B cell (primary cell): ENCODE measurements around the gene DUS2. TPM values are rescaled to one million over a fixed set of nuclear protein-coding genes. Genes with fewer than 3 reads are reported as not detected.

Experiments
- ATAC-seq: fragments of 200-7000 bp; cut with Tn5 transposase; one replicate; pipeline ENCODE4 v1.10.0; 2021; ENCODE audit warnings: low read depth, mild to moderate bottlenecking, moderate number of reproducible peaks, moderate library complexity
- CTCF ChIA-PET: fragments of 350-600 bp; sonication (Branson Sonifier 250); formaldehyde crosslinking; loops from one replicate; lab custom pipeline; 2021; ENCODE audit warnings: antibody characterized with exemption, inconsistent platforms; lab: Charles Lee
- POLR2A ChIA-PET: fragments of 350-600 bp; sonication (Branson Sonifier 250); formaldehyde crosslinking; loops from one replicate; lab custom pipeline; 2021; ENCODE audit warnings: antibody characterized with exemption; lab: Charles Lee
- DNase-seq: peaks from one replicate; pipeline ENCODE4 v3.0.0; 2013
- H2AFZ ChIP-seq: 2 replicates; pipeline ENCODE4 v1.6.1; 2012; ENCODE audit warnings: mild to moderate bottlenecking, low read depth, low read length; ENCODE audit not compliant: insufficient read depth, poor library complexity, severe bottlenecking
- H3K27ac ChIP-seq, 2 donors: 1 replicate in 1 of 2; 2 replicates in 1 of 2; pipeline ENCODE4 v1.5.1; 2012 to 2013; ENCODE audit warnings: low read length in 2 of 2, mild to moderate bottlenecking in 2 of 2, moderate library complexity in 1 of 2
- H3K27me3 ChIP-seq, 4 experiments: fragments of 200-600 bp in 1 of 4; sonication (generic) in 1 of 4; replicated peaks in 1 of 4; 1 replicate in 2 of 4; 2 replicates in 2 of 4; pipeline versions ENCODE4 v1.6.1 to v1.7.0; 2013 to 2016; ENCODE audit warnings: low read length in 3 of 4, mild to moderate bottlenecking in 2 of 4, mixed read lengths in 1 of 4, moderate library complexity in 1 of 4; ENCODE audit not compliant: insufficient read depth in 4 of 4, control insufficient read depth in 3 of 4; ENCODE audit errors: control extremely low read depth in 1 of 4
- H3K36me3 ChIP-seq, 2 experiments: replicated peaks in 1 of 2; 1 replicate in 1 of 2; 2 replicates in 1 of 2; pipeline versions ENCODE4 v1.6.1 to v1.7.1; 2013; ENCODE audit warnings: low read length in 1 of 2; ENCODE audit not compliant: insufficient read depth in 2 of 2, control insufficient read depth in 1 of 2; ENCODE audit errors: control extremely low read depth in 1 of 2, extremely low read depth in 1 of 2
- H3K4me1 ChIP-seq, 2 donors: fragments of 200-600 bp in 1 of 2; sonication (generic) in 1 of 2; 1 replicate in 1 of 2; 2 replicates in 1 of 2; pipeline versions ENCODE4 v1.5.1 to v1.6.1; 2013 to 2017; ENCODE audit warnings: low read length in 2 of 2; ENCODE audit not compliant: control insufficient read depth in 2 of 2, insufficient read depth in 2 of 2
- H3K4me2 ChIP-seq: replicated peaks from 2 replicates; pipeline ENCODE3; 2012; ENCODE audit warnings: mild to moderate bottlenecking, low read depth, low read length; ENCODE audit not compliant: poor library complexity, severe bottlenecking
- H3K4me3 ChIP-seq, 5 experiments: fragments of 200-600 bp in 1 of 5; sonication (generic) in 1 of 5; 1 replicate in 3 of 5; 2 replicates in 2 of 5; pipeline versions ENCODE4 v1.5.1 to v1.7.0; 2011 to 2016; ENCODE audit warnings: low read length in 4 of 5, mild to moderate bottlenecking in 4 of 5, low read depth in 2 of 5, control low read depth in 1 of 5, moderate library complexity in 1 of 5; ENCODE audit not compliant: insufficient read depth in 1 of 5; ENCODE audit errors: control extremely low read depth in 1 of 5, extremely low read depth in 1 of 5
- H3K79me2 ChIP-seq: fragments of 200-600 bp; sonication (generic); one replicate; pipeline ENCODE4 v1.6.0; 2016; ENCODE audit warnings: low read length; ENCODE audit not compliant: control insufficient read depth, insufficient read depth
- H3K9ac ChIP-seq: fragments of 200-600 bp; sonication (generic); 2 replicates; pipeline ENCODE4 v1.6.1; 2017; ENCODE audit warnings: mild to moderate bottlenecking, low read length, moderate library complexity
- H3K9me3 ChIP-seq, 3 donors: one replicate each; pipeline versions ENCODE4 v1.6.1 to v1.7.1; 2013; ENCODE audit warnings: low read length in 2 of 3; ENCODE audit not compliant: control insufficient read depth in 2 of 3, insufficient read depth in 1 of 3; ENCODE audit errors: control extremely low read depth in 1 of 3
- H4K20me1 ChIP-seq: 2 replicates; pipeline ENCODE4 v1.6.0; 2012; ENCODE audit warnings: mild to moderate bottlenecking, low read length; ENCODE audit not compliant: insufficient read depth, control insufficient read depth, poor library complexity, severe bottlenecking
- H3K27ac Mint-ChIP-seq: one replicate; pipeline ENCODE4 v1.8.0; 2021; ENCODE audit warnings: mixed read lengths
- H3K27me3 Mint-ChIP-seq: one replicate; pipeline ENCODE4 v1.8.0; 2021; ENCODE audit warnings: mixed read lengths
- H3K4me1 Mint-ChIP-seq: one replicate; pipeline ENCODE4 v1.8.0; 2021; ENCODE audit warnings: mixed read lengths
- H3K4me3 Mint-ChIP-seq: one replicate; pipeline ENCODE4 v1.8.0; 2021; ENCODE audit warnings: mixed read lengths
- H3K9me3 Mint-ChIP-seq: one replicate; pipeline ENCODE4 v1.8.0; 2022; ENCODE audit warnings: mixed read lengths; ENCODE audit not compliant: insufficient read depth
- CTCF ChIP-seq: fragments of 200-600 bp; IDR thresholded peaks from one replicate; pipeline ENCODE4 v1.8.0; 2022; ENCODE audit warnings: antibody characterized with exemption, mild to moderate bottlenecking
- EZH2 ChIP-seq: IDR thresholded peaks from 2 replicates; pipeline ENCODE4 v1.6.1; 2012; ENCODE audit warnings: borderline replicate concordance, low read depth, mild to moderate bottlenecking, moderate library complexity, low read length; ENCODE audit not compliant: insufficient read depth, poor library complexity, severe bottlenecking
- WGBS: methylation state at CpG from one replicate; pipeline ENCODE4 v1.1.5; 2013; ENCODE audit warnings: missing lambda C conversion rate; ENCODE audit not compliant: insufficient coverage; 5-methylcytosine and 5-hydroxymethylcytosine counted together
- intact Hi-C: fragments of 100-400 bp; cut with micrococcal nuclease; formaldehyde crosslinking; loops from one replicate; pipeline ENCODE4 v1.10.0; 2022
- polyA plus RNA-seq: library from polyadenylated mRNA; depleted of rRNA; stranded (reverse); fragments of >200 nt; gene quantifications from 2 replicates; pipeline ENCODE4 v1.2.3, GENCODE V29; 2012
- total RNA-seq, 2 donors: library from RNA; stranded (reverse); fragments of 120-200 nt in 1 of 2; gene quantifications; 1 replicate in 1 of 2; 2 replicates in 1 of 2; pipeline versions ENCODE4 v1.2.3 to v1.2.4, GENCODE V29; 2013 to 2022

The DUS2 gene
- total and polyA plus RNA-seq, 2 donors (not counting 1 experiment from before 2014, with no cell fraction given), result 61.1 to 93.0 TPM

- ATAC-seq (no peak), DNase-seq (no peak)
- ChIA-PET POLR2A (interaction anchor here (0.7 to 5.0 kb wide), 9 partner anchors 9 to 227 kb away, joined by 3 to 82 read pairs (median 4); partner anchors contain the start of genes PRMT7 and SLC7A6OS), CTCF (interaction anchor here (0.5 to 11.1 kb wide), 22 partner anchors 10 to 1129 kb away, joined by 3 to 242 read pairs (median 5); partner anchors contain the start of genes PSMB10 and SLC7A6)
- WGBS, result 62% methylated on average over 20 of the region's 21 CpGs
- Histone ChIP-seq H3K27ac (peak overlapping the region; percentile 81 to 93), H3K9me3 (no peaks in the 10 kb centered on the region), H3K4me2 (peak overlapping the region; percentile 88), H4K20me1 (peaks cover 8% of the 10 kb centered on the region), H3K4me1 (peaks cover 69 to 74% of the 10 kb centered on the region in 2 donors), H2AFZ (peak overlapping the region; percentile 97), H3K27me3 (no peaks in the 10 kb centered on the region), H3K9ac (peak overlapping the region; percentile 82), H3K79me2 (peaks cover 46% of the 10 kb centered on the region), H3K36me3 (peaks cover 0 to 14% of the 10 kb centered on the region in 2 experiments), H3K4me3 (peak overlapping the region; percentile 75 to 94 (median 90))
- Mint-ChIP-seq H3K27me3 (no peaks in the 10 kb centered on the region), H3K9me3 (no peaks in the 10 kb centered on the region), H3K4me3 (peak overlapping the region; percentile 86), H3K4me1 (peaks cover 72% of the 10 kb centered on the region), H3K27ac (peak overlapping the region; percentile 96)
- intact Hi-C loops, result loop anchor here (1.0 to 10.0 kb wide), 7 partner anchors 9 to 603 kb away; partner anchors contain the start of genes ATP6V0D1, DDX28, DUS2 and PSKH1
- no peak for TF ChIP-seq EZH2
- TF ChIP-seq CTCF, result no peak
Measured at GRCh38 chr16:68083861-68084503, 60.9 kb downstream of the DUS2 start.
